GM10248 (cell line): ENCODE data around the gene OR7G2.

Experiments
- CTCF ChIA-PET: fragments of 300-600 bp; sonication (Branson Sonifier 250); formaldehyde crosslinking; extraction: SDS; loops from one replicate; lab custom pipeline; 2021; ENCODE audit warnings: antibody characterized with exemption; lab: Yijun Ruan, JAX
- POLR2A ChIA-PET: fragments of 350-650 bp; sonication (Branson Sonifier 250); formaldehyde crosslinking; extraction: SDS; loops from one replicate; lab custom pipeline; 2020; ENCODE audit warnings: antibody characterized with exemption; lab: Yijun Ruan, JAX
- DNase-seq: peaks from one replicate; pipeline ENCODE4 v3.0.0; 2012; ENCODE audit errors: extremely low spot score
- CTCF ChIP-seq: IDR thresholded peaks from 2 replicates; pipeline ENCODE4 v1.5.1; 2012; ENCODE audit warnings: mild to moderate bottlenecking, low read depth; ENCODE audit errors: extremely low read depth, missing control alignments, control extremely low read depth

OR7G2 gene

GRCh38 chr19:9146882-9147281 lies 39.6 kb upstream of the OR7G2 start:
- POLR2A ChIA-PET = no interaction called here

GRCh38 chr19:9144920-9145319 lies 37.6 kb upstream of the OR7G2 start:
- POLR2A ChIA-PET = no interaction called here
- CTCF ChIA-PET = no interaction called here
- no peak for DNase-seq
- no peak for TF ChIP-seq CTCF

More at GRCh38 chr19:9146882-9147281, 39.6 kb upstream of the OR7G2 start:
- no peak for TF ChIP-seq CTCF
- DNase-seq = no peak
- CTCF ChIA-PET = no interaction called here

- CTCF ChIA-PET = no interaction called here
These were observed 33.0 kb upstream of the OR7G2 start, which contains the start of gene ZNF317 for GRCh38 chr19:9140159-9140874. TSS of gene ZNF317 (plus strand) at chr19:9140397. CDS start at chr19:9156017, 15,620 bp downstream.

GRCh38 chr19:9139609-9140158 lies 32.4 kb upstream of the OR7G2 start:
- POLR2A ChIA-PET = no interaction called here
- TF ChIP-seq CTCF = no peak
- DNase-seq = no peak
- CTCF ChIA-PET = no interaction called here

More at GRCh38 chr19:9140159-9140874, 33.0 kb upstream of the OR7G2 start, which contains the start of gene ZNF317:
- POLR2A ChIA-PET = interaction anchor here (0.6 kb wide), 1 partner anchor 627 kb away, joined by 3 read pairs; no protein-coding TSS in a partner anchor
- TF ChIP-seq CTCF = no peak
- peak; percentile 90 for DNase-seq

GRCh38 chr19:9132422-9132821 lies 25.1 kb upstream of the OR7G2 start:
- CTCF ChIA-PET = interaction anchor here (1.2 kb wide), 1 partner anchor 665 kb away, joined by 3 read pairs; no protein-coding TSS in a partner anchor
- TF ChIP-seq CTCF = no peak
- POLR2A ChIA-PET = interaction anchor here (0.5 to 0.7 kb wide), 2 partner anchors 680 to 695 kb away, joined by 6 to 8 read pairs; partner anchors contain the start of gene UBL5
- DNase-seq = no peak

- CTCF ChIA-PET = no interaction called here
- DNase-seq = no peak
- no peak for TF ChIP-seq CTCF
- POLR2A ChIA-PET = interaction anchor here (0.6 kb wide), 1 partner anchor 453 kb away, joined by 3 read pairs; no protein-coding TSS in a partner anchor
These were observed 23.7 kb upstream of the OR7G2 start for GRCh38 chr19:9130965-9131364.
